HG03139 (cell line): ENCODE measurements around the gene DBN1.

Experiments used
- ATAC-seq: cut with Tn5 transposase; IDR thresholded peaks from one replicate; pipeline ENCODE4 v1.9.1; 2021; ENCODE audit not compliant: unreplicated experiment

The DBN1 gene

GRCh38 chr5:177473443-177474001 is at the start of gene DBN1:
TSS of gene DBN1 (minus strand) at chr5:177473634. CDS start at chr5:177473521, 113 bp downstream.
- no peak for ATAC-seq

GRCh38 chr5:177520916-177521513 is 47.6 kb upstream of the DBN1 start:
- no peak for ATAC-seq

DNA sequence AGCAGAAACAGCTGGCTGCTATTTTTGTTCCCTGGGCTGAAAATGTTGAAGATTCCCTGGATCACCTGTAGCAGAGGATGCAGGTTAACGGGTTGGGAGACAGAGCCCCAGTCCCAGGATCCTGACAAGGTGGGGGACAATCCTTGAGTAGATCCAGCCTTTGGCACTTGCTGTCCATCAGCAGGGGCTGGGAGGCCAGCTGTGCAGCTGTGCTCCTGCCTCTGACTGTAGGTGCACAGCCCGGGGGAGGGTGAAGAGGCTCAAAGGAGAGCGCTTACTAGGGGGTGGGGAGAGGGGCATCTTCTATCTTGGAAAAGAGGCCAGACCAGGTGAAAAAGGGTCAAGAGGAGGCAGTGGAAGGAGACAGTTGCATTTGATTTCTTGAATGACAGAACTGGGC is 46.8 kb upstream of the DBN1 start:
- ATAC-seq, result no peak

GRCh38 chr5:177519463-177520235 is 46.2 kb upstream of the DBN1 start:
- no peak for ATAC-seq

DNA sequence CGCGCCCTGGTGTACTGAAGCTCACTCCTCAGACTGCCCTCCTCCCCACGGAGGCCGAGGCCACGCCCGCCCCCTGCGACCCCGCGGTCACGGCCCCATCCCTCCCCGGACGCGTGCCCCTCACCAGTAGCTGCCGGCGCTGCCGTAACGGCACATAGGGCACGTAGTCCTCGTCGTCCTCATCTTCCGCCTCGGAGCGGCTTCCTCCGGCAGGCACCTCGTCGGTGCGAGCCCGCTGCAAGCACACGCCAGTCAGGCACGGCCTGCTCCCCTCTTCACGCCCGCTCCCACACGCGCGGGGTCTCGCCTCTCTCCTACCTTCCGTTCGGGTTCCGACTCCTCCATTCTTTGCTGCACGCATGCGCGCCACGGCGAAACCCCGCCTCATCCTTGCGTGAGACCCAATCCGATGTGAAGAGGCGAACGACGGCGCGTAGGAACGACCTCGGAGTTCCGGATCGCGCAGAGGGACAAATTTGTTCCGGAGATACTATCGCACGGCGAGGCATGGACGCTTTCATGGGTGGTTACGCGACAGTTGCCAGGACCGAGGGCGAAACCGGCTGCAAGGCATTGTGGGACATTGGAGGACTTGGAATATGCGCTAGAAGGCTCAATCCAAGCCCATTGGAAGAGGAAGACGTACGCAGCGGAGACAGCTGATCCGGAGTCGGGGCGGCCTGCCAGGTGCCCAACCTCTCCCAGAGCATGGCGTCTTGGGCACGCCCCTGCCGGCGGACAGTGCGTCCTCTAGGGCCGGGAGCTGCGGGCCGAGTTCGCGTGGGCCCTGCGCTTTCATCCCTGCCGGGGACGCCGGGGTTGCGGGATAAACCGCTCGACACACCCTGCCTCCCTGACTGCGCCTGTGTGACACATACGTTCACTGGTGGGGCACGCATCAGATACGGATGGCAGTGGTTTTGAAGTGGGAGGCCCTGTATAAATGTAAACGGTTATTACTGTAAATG is 43.5 kb upstream of the DBN1 start, which contains the start of gene DDX41:
DDX41 (minus strand) TSS at position 361 of the 968 bp plus-strand sequence; CDS start at position 345, 16 bp downstream.
- peak; percentile 78 for ATAC-seq

DNA sequence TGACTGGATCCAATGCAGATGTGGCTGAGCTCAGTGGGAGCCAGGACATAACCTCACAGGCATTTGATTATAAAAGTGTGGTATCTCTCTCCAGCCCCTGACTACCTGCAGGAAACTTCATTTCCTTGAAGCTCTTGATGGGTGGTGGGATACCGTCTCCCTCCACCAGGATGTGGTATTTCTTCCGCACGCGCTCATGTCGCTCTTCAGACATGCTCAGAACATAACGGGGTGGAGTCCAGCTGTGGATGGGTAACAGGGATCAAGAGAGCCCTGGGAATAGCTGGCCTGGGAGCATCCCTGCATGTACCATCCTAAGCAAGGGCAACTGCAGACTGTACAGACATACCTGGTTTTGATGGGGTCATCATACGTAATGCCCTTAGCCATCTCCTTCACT is 42.1 kb upstream of the DBN1 start:
- ATAC-seq, result no peak

DNA sequence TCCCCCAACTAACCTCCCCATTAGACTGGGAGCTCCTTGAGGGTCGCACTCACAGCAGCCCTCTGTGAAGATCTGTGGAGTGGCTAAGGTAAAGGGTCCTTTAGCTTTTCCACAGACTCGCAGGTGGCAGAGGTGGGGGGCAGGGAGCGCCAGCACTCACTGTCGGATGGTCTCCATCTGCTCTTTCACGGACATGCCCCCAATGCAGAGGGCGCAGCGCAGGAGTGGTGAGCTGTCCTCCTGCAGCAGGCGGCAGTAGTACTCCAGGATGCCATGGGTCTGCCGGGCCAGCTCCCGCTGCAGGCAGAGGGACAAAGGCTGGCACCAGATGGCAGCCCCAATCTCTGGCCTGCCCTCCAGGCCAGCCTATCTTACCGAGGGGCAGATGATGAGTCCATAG is 41.1 kb upstream of the DBN1 start:
- ATAC-seq, result no peak

DNA sequence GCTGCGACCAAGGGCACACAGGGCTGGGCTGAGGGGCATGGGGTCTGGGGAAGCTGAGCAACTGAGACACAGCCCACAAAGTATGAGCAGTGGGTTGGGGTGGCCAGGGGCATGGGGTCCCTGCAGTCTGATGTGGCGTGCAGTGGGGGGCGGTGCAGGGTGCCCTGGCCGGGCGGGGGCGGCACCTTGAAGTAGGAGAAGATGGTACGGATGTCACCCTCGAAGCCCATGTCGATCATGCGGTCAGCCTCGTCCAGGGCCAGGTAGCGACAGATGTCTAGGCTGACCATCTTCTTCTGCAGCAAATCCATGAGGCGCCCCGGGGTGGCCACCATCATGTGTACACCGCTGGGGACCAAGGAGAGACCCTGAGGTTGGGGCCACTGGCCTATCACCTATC is 40.1 kb upstream of the DBN1 start:
- ATAC-seq, result no peak

- ATAC-seq, result no peak
Measured at GRCh38 chr5:177512736-177513380, 39.4 kb upstream of the DBN1 start.

DNA sequence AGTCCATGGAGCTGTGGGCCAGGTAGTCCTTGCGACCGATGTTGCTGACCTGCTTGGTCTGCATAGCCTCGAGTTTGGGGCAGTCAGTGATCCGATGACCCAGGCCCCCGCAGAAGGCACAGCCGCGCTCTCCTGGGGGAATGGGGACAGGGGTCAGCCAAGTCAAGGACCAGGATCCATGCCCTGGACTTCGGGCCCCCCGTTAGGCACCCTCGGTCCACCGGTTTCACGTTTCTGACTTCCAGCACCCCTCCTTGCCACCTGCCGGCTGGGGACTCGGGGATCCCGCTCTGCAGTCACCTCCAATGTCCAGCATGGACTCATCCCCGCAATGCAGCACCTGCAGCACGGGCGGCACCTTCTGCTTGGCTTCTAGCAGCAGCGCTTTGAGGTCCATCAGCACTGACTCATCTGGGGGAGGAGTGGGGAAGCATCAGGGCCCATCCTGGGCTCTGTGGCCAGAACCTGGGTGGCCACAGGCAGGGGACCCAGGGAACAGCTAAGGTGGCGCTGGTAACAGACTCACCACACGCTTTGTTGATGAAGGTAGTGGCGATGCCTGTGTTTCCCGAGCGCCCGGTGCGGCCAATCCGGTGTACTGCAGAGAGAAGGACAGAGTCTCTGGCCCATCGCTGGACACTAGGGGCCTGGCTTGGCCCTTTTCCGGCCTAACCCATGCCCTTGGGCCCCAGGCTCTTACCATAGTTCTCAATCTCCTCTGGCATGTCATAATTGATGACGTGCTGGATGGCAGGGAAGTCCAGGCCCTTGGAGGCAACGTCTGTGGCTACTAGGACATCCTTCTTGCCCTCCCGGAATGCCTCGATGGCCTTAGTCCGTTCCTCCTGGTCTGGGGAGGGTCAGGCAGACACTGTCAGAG is 38.6 kb upstream of the DBN1 start:
- no peak for ATAC-seq

GRCh38 chr5:177511181-177511580 is 37.7 kb upstream of the DBN1 start:
- ATAC-seq, result no peak

DNA sequence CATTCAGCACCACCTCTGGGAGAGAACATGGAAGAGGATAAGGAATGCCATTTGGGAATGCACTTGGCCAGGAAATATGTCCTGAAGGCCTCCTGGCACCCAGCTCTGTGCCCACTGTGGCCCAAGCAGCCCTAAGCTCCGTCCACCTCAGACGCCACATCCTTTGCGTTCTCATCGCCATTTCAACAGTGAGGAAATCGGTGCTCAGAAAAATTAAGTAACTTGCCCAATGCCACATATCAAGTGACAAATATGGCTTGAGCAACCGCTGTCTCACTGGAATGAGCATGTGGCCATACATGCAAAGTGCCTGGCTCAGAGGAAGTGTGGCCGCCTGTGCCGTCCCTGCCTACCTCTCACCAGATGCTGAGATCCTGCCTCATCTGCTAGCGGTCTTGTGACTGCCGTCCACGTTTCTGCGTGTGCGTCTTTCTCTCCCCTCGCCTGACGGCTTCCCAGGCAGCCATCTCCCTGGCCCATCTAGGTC is 37.2 kb upstream of the DBN1 start:
- peak; percentile 29 for ATAC-seq

DNA sequence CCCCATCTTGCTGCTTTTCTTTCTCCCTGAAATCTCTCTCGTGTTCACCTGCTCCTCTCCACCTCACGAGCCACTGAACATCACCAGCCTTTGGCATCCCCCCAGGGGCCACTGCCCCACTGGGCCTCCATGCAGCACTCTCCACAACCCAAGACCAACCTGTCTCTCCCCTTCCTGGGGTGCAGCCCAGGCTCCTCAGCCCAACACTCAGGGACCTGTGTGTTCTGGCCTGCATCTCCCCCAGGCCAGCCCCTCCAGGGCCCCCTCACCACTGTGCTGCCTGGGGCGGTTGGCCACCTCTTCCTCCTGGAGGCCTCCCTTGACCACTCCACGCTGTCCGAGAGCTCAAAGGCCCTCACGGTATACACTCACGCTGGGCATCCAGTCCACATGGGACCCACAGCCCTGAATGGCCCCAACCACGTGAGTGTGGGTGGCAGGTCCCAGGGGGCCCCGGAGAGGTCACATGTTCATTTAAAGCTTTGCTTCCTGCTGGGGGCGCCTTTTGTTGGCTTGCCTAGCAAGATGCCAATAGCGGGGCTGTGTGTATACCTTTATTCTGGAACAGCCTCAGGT is 36.6 kb upstream of the DBN1 start:
- ATAC-seq, result no peak

GRCh38 chr5:177509381-177509951 is 36.0 kb upstream of the DBN1 start, which contains the start of gene DOK3:
TSS of gene DOK3 (minus strand) at chr5:177509826. CDS start at chr5:177509540, 286 bp downstream.
- no peak for ATAC-seq

DNA sequence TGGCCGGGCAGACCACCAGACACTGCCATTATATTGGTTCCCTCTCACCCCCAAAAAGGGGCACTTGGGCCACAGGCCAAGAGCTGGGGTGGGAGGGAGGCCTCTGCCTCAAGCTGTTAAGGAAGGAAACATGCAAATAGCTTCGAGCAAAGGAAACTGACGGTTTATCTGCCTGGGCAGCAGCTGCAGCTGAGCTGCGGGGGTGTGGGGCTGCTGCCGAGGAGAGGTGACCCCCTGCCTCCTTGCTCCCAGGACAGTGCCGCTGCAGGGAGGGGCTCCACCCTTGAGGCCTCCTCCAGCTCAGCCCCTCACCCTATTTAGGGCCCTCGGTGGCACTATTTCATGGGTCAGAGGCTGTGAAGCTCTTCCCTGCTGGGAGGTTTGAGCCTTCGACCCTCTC is 35.4 kb upstream of the DBN1 start:
- ATAC-seq, result no peak

DNA sequence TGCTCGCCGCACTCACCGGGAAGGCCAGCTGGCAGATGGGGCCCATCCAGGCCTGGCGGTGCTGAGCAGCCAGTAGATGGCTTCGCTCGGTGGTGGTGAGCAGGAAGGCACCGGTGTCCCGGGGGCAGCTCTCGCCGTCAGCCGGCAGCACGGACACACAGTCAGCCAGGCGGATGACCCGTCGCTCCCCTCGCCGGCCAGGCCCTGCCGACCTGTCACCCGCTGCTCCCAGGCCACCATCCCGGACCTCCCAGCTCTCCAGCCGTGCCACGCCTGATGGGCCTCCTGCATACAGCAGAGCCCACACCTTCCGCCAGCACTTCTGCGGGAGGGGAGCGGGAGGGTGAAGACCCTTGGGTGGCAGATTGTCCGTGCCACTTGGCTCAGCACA is 34.8 kb upstream of the DBN1 start:
- no peak for ATAC-seq

GRCh38 chr5:177507596-177508220 is 34.3 kb upstream of the DBN1 start:
- no peak for ATAC-seq

DNA sequence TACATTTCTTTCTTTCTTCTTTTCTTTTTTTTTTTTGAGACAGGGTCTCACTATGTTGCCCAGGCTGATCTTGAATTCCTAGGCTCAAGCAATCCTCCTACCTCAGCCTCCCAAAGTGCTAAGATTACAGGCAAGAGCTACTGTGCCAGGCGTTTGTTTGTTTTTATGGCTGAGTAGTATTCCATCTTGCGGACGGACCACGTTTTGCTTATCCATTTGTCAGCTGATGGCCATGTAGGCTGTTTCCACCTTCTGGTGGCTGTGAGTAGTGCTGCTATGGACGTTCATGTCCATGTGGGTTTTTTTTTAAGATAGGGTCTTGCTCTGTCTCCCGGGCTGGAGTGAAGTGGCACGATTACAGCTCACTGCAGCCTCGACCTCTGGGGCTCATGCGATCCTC is 33.7 kb upstream of the DBN1 start:
- ATAC-seq, result no peak
